CD4-positive, alpha-beta T cell treated with Interleukin-17A for 4 hours (primary cell): ENCODE data around the gene EIF4ENIF1.
"Not testable (repeated sequence)": the region's sequence is repeated elsewhere in the genome, so short reads cannot be mapped to it uniquely, and the experiment has no call there.

Source experiments
- DNase-seq: peaks from one replicate; pipeline ENCODE4 v3.0.0-alpha.2; 2020; ENCODE audit warnings: mixed read lengths

The EIF4ENIF1 gene, protein sequence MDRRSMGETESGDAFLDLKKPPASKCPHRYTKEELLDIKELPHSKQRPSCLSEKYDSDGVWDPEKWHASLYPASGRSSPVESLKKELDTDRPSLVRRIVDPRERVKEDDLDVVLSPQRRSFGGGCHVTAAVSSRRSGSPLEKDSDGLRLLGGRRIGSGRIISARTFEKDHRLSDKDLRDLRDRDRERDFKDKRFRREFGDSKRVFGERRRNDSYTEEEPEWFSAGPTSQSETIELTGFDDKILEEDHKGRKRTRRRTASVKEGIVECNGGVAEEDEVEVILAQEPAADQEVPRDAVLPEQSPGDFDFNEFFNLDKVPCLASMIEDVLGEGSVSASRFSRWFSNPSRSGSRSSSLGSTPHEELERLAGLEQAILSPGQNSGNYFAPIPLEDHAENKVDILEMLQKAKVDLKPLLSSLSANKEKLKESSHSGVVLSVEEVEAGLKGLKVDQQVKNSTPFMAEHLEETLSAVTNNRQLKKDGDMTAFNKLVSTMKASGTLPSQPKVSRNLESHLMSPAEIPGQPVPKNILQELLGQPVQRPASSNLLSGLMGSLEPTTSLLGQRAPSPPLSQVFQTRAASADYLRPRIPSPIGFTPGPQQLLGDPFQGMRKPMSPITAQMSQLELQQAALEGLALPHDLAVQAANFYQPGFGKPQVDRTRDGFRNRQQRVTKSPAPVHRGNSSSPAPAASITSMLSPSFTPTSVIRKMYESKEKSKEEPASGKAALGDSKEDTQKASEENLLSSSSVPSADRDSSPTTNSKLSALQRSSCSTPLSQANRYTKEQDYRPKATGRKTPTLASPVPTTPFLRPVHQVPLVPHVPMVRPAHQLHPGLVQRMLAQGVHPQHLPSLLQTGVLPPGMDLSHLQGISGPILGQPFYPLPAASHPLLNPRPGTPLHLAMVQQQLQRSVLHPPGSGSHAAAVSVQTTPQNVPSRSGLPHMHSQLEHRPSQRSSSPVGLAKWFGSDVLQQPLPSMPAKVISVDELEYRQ

DNA sequence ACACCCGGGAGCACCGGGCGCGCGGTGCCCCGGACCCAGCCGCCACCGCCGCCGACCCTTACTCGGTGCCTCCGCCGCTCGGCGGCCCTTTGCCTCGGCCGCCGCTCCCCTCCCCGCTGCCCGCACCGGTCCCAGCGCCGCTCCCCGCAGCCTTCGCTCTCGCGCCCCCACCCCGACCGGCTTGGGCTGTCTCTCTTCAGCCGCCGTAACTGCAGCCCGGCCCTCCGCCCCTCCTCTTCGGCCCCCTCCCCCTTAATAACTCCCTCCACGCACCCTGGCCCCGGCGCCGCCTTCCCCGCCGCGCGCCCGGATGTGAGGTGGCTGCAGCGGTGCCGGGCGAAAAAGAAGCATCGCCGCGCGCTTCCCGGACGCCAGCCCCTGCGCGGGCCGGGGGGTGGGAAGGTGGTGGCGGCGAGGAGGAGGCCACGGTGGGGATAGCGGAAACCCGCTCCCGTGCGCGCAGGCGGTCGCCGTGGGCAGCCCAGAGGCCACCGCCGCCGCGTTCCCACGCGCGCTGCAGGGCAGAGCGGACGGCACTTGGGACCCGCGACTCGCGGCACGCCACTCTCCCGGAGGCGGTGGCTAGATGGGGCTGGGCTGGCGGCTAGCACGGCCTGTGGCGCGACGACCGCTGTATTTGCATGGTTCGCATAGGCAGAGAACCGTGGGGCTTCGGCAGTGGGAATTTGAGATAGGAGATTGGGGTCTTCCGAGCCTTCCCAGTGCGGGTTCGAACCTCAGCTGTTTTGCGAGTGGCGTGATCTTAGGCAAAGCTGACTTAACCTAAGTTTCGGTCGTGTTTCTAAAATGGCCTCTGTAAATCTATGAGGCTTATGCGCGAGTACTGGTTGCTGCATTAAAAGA lies at the start of gene EIF4ENIF1:
Gene EIF4ENIF1, minus strand, starts transcription at position 211 of the 864 bp plus-strand sequence. CDS start 1,124 bp downstream, outside the sequence.
- peak; percentile 91 for DNase-seq

DNA sequence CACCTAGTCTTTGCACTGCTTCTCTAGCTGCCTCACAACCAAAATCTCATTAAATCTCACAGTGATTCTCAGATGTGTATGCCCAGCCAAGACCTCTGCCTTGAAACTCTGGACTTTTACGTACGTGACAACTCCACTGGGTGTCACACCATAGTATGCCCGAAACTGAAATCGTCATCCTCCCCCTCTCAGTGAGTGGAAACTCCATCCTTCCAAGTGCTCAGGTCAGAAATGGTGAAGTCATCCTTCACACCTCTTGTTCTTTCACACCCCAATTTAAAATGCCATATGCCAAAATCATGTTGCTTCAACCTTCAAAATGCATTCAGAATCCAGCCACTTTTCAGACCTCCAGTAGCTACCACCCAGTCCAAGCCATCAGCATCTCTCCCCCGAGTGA lies 49.2 kb upstream of the EIF4ENIF1 start:
- no peak for DNase-seq

DNA sequence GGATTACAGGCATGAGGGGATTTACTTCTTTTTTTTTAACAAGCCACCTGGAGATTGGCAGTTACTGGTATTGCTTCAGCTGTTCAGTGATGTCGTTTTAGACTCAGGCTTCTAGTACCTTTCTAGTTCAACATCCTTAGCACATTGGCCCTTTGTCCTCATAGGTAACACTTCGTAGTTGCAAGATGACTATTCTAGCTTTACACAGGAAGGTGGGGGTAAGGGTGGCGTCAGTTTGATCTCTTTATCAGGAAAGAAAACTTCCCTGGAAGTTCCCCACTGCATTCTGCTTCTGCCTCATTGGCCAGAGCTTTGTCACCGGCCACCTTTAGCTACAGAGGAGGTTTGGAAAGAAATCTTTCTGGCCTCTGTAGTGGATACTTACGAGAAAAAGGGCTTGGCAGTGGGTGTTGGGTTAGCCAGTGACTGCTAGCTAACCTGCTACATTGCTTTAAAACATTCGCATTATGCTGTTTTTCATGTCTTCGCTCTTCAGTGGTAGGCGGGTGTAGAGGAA lies 47.4 kb upstream of the EIF4ENIF1 start:
- DNase-seq: no peak

DNA sequence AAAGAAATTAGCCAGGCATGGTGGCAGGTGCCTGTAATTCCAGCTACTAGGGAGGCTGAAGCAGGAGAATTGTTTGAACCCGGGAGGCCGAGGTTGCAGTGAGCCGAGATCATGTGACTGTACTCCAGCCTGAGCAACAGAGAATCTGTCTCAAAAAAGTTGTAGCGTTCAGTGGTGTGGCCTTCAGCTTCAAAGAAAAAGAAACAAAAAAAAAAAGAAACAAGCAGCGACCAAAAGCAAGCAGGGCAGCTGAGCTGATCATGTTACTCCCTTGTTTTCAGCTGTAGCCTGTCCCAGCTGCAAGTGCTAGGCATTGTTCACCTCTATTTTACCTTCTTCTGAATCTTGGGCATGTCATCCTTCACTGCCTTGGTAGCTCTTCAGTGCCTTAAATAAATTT lies 43.7 kb upstream of the EIF4ENIF1 start:
- no peak for DNase-seq

DNA sequence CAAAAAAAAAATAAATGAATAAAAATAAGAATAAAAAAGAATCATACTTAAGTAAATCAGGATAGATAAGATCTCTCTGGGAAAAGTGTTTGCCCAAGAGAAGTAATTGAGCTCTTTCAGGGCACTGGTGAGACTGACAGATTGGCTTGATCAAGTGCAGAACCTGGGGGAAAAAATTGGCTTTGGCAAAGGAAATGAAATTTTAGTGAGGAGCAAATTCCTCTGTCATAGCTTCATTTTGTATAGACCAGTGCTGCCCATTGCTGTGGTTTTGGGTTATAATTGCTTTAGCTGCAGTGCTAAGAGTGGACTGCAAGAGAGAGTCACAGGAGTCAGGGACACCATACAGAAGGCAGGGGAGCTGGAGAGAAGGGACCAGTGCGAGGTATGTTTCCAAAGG lies 42.4 kb upstream of the EIF4ENIF1 start:
- DNase-seq: no peak

DNA sequence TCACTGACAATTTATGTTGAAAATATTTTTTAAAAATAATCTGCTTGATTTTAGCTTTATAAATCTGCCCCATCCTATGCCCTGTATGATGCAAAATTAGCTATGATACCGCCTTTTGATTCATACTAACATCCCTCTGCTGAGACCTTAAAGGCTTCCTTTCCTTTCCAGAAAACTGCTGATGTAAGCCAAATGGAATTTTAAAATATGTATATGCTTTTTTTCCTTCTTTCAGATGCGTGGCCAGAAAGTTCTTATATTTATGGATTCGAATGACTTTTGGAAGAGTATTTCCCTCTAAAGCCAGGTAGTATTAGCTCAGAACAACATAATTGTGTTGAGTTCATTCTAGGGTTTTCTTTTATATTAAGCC lies 41.2 kb upstream of the EIF4ENIF1 start:
- no peak for DNase-seq

DNA sequence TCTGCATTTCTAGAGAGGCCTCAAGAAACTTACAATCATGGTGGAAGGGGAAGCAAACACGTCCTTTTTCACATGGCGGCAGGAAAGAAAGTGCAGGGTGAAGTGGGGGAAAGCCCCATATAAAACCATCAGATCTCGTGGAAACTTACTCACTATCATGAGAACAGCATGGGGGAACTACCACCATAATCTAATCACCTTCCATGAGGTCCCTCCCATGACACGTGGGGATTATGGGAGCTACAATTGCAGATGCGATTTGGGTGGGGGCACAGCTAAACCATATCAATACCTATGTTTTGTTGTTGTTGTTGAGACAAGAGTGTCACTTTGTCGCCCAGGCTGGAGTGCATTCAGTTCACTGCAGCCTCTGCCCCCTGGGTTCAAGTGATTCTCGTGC lies 36.6 kb upstream of the EIF4ENIF1 start:
- DNase-seq: no peak

DNA sequence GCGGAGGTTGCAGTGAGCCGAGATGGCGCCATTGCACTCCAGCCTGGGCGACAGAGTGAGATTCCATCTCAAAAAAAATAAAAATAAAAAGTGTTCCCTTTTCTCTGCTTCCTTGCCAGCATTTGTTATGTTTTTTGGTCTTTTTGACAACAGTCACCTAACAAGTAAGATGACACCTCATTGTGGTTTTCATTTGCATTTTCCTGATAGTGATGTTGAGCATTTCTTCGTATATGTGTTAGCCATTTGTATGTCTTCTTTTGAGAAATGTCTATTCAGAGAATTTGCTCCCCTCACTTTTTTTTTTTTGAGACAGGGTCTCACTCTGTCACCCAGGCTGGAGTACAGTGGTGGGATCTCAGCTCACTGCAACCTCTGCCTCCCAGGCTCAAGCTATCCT lies 34.5 kb upstream of the EIF4ENIF1 start:
- not testable (repeated sequence) for DNase-seq

DNA sequence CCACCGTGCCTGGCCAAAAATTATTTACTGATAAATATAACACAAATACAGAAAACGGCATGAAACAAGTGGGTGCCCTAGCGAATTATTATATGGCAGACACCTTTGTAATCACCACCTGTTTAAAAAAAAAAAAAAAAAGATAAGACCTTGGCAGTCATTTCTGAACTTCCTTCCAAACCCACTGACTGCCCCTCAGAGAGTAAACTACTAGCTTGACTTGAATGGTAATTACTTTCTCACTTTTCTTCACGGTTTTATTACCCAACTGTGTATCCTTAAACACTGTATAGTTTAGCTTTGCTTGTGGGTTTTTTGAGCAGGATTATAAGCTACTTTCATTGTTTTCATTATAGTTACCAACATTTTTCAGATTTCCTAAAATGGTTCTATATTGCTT lies 30.4 kb upstream of the EIF4ENIF1 start:
- DNase-seq: no peak

DNA sequence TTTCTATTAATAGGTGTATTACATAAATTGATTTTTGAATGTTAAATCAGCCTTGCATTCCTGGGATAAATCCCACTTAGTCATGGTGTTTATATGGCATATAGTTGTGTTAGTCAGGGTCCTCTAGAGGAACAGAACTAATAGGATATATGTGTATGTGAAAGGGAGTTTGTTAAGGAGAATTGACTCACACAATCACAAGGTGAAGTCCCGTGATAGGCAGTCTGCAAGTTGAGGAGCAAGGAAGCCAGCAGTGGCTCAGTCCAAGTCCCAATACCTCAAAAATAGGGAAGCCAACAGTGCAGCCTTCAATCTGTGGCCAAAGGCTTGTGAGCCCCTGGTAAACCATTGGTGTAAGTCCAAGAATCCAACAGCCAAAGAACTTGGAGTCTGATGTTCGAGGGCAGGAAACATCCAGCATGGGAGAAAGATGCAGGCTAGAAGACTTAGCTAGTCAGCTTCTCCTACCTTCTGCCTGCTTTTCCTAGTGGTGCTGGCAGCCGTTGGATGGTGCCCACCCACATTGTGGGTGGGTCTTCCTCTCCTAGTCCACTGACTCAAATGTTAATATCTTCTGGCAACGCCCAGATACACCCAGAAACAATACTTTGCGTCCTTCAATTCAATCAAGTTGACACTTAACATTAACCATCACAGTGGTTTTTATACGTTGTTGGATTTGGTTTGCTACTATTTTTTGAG lies 19.6 kb upstream of the EIF4ENIF1 start:
- no peak for DNase-seq

DNA sequence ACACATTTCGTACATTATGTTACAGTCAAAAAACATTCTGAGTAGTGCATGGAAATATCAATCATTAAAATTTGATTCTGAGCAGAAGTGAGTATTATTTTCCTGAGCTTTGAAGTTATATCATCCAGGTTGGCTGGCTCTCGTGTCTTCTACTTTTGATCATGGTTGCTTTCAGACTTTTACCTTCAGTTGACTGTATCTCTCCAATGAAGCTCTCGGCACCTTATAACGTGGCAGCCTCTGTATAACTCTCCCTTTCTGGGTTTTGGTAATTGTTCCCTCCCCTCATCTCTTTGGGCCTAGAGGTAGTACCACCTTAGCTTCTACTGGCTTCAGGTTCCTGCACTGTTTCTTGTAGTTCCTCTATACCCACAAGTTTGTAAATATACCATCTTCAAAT lies 18.9 kb upstream of the EIF4ENIF1 start:
- no peak for DNase-seq

DNA sequence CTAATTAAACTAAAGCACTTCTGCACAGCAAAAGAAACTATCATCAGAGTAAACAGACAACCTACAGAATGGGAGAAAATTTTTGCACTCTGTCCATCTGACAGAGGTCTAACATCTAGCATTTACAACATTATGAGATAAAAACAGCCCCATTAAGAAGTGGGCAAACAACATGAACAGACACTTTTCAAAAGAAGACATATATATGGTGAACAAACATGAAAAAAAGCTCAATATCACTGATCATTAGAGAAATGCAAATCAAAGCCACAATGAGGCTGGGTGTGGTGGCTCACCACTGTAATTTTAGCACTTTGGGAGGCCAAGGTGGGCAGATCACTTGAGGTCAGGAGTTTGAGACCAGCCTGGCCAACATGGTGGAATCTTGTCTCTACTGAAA lies 17.9 kb upstream of the EIF4ENIF1 start:
- DNase-seq: not testable (repeated sequence)

DNA sequence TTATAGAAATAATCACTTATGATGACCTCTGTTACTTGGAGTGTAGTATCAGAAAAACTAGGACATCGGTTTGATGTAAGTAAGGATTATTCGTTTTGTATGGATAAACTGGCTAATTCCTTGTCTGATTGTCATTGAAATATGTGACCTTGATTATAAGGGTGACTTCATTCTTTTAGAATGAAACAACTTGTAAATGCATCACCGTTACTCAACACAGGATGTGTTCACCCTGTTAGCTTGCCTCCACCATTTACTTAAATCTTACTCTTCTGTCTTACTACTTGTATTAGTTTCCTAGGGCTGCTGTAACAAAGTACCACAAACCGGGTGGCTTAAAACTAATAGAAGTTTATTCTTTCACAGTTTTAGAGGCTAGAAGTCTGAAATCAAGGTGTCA lies 14.6 kb upstream of the EIF4ENIF1 start:
- DNase-seq: no peak

DNA sequence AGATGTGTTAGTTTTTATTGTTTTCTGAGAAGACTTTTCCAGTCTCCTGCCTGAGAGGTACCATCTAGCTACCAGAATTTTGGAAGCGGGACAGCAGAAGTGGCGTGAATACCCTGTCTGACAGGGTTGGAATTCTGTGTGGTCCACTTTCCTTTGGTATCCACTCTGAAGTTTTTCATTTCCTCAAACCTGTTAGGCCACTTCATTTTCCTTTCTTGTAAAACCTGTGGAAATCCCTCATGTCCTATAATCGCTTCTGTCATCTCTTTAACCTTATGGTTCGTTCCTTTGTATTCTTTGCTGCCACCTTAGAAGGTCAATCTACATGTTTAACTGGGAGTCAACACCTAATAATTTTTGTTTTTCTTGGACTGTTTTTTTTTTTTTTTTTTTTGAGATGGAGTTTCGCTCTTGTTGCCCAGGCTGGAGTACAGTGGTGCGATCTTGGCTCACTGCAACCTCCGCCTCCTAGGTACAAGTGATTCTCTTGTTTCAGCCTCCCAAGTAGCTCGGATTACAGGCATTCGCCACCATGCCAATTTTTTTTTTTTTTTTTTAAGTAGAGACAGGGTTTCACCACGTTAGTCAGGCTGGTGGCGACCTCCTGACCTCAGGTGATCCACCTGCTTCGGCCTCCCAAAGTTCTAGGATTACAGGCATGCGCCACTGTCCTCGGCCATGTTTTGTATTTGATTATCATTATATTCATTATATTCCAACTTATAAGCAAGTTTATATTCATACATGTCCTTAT lies 13.7 kb upstream of the EIF4ENIF1 start:
- no peak for DNase-seq

DNA sequence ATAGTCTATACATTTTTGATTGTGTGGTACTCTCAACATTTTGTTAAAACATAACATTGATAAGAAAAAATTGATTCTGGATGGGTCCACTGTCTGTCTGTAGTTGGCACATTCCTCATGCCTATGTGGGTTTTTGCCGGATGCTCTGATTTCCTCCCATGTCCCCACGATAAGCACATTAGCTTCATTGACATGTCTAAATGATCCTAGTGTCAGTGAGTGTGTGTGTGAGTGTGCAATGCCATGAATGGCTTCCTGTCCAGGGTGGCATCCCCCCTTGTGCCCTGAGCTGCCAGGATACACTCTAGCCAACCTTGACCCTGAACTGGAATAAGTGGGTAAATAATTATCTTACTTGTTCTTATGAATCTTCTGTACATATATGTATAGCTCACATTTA lies 12.1 kb upstream of the EIF4ENIF1 start:
- no peak for DNase-seq

DNA sequence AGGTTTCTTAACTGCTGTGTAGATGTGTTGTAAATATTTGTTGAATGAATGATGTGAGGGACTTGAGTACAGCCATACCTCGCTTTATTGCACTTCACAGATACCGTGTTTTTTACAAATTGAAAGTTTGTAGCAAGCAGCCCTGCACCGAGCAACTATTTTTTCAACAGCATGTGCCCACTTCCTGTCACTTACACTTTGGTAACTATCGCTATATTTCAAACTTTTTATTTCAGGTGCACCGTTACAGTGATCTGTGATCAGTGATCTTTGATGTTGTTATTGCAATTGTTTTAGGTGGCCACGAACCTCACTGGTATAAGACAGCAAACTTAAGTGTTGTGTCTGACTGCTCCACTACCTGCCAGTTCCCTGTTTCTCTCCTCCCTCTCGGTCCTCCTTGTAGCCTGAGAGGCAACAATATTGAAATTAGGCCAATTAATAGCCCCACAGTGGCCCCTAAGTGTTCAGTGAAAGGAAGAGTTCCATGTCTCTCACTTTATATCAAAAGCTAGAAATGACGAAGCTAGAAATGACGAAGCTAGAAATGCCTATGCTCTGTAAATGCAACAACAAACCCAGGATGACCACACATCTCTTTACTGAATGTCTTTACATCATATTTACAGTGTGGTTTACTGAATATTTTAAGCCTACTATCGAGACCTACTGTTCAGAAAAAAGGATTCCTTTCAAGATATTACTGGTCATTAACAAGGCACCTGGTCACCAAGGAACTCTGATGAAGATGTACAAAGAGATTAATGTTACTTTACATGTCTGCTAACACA lies 7.7 kb upstream of the EIF4ENIF1 start:
- DNase-seq: peak; percentile 48

DNA sequence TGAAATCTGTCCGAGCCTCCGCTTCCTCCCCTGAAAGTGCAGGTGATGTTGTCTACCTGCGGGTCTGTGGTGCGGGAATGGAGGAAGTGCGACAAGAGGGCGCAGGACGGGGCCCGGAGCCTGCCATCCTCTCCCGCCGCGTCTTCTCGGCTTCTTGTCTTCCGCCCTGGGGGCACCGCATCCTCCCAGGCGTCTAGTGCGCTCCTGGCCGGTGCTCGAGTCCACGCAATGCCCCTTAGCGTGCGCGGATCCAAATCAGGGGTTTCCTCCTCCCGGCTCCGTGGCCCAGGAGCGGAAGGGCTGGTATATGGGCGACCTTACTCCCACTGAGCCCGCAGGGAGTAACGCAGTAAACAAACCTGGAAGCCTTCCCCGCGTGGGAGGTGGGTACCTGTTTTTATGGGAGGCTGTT lies 7.1 kb upstream of the EIF4ENIF1 start:
- peak; percentile 61 for DNase-seq

DNA sequence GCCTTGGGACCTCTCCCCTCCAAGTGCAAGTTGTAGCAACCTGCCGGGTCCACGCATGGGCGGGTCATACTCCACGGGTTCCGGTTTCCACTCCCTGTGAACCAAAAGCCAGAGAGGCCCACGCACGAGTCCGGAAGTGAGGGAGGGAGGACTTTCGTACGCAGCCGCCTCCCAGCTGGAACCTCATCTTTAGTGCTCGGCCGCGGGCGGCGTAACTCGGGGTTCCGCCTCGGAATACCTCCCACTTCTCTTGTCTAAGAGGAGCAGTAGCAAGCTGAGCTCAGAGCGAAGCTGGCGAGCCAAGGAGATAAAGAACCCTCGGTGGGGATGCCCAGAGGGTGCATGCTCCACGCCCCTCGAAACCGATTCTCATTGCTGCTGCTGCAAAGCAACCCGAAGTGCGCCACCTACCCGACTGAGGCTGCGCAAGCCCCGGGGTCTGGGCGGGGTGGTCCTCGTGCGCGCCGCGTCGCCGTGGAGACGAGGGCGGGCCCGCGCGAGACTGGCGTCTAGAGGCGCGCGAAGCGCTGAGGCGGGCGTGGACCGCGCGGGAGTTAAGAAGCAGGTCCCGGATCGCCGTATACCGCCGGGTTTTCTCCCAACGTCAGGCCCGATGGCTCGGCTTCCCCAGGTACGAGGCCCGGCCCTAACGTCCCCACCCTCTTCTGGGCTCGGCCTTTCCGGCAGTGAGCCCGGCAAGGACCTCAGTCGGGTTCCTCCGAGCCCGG lies 6.5 kb upstream of the EIF4ENIF1 start, which contains the start of gene SFI1:
Gene SFI1, plus strand, starts transcription at position 530 of the 728 bp plus-strand sequence. CDS start 11,749 bp downstream, outside the sequence.
- DNase-seq: peak; percentile 97

DNA sequence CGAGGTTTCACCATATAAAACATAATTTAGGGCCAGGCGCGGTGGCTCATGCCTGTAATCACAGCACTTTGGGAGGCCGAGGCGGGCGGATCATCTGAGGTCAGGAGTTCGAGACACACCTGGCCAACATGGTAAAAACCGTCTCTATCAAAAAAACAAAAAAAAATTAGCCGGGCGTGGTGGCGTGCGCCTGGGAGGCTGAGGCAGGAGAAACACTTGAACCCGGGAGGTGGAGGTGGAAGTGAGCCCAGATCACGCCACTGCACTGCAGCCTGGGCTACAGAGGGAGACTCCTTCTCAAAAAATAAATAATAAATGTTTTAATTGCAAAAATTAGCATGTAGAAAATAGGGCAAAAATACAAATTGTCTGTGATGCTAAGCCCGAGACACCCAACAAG lies 5.7 kb upstream of the EIF4ENIF1 start:
- no peak for DNase-seq
